Hepatocyte (in vitro differentiated cells): ENCODE measurements around the gene SLC35B3.

Experiments
- CTCF ChIP-seq: fragments of 200-600 bp; sonication (generic); IDR thresholded peaks from 2 replicates; pipeline ENCODE4 v1.5.1; 2016; ENCODE audit warnings: antibody characterized with exemption, mild to moderate bottlenecking; ENCODE audit not compliant: poor library complexity
- EZH2 ChIP-seq: fragments of 200-600 bp; sonication (generic); IDR thresholded peaks from 2 replicates; pipeline ENCODE4 v1.6.1; 2016; ENCODE audit warnings: antibody characterized with exemption, mild to moderate bottlenecking, borderline replicate concordance
- EZH2phosphoT487 ChIP-seq: fragments of 200-600 bp; sonication (generic); IDR thresholded peaks from one replicate; pipeline ENCODE4 v1.6.1; 2018; ENCODE audit warnings: antibody characterized with exemption, mild to moderate bottlenecking, low read depth, moderate library complexity; ENCODE audit not compliant: unreplicated experiment, severe bottlenecking

- TF ChIP-seq CTCF (no peak), EZH2phosphoT487 (no peak), EZH2 (no peak)
Measured at GRCh38 chr6:8478418-8478817, 43.1 kb upstream of the SLC35B3 start.
